Measurements from ENCODE around the gene MSL3.

MSL3 gene

DNA sequence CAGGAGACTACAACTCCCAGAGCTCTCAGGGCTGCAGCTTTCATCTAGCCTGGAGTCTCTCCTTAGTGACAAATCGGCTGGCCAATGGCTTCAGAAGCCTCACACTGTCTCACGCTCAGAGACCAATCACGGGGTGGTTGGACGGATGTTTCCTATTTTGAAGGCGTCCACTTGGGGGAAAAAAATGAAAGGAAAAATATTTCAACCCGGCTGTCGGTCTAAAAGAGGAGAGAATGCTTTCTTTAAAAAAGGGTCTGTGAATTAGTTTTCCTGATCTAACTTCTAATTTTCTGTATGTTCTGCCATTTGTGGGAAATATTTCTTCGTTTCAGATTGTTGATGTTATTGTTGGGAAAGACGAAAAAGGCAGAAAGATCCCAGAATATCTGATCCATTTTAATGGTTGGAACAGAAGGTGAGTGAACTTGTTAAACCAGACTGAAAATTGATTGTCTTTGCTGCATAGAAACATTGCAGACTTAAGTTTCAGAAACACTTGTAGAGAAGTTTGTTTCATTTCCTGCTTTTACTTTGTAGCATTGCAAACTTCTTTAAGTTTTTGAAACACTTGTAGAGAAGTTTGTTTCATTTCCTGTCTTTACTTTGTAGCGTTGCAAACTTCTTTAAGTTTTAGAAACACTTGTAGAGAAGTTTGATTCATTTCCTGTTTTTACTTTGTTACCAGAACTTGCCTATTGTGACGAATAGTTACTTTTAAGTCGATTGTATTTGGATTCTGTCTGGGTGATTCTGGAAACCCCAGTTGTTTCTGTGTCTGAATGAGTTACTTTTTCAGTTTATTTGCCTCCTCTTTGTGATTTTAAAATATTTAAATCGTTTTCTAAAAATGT is 1.6 kb downstream of the MSL3 start:
- DNase-seq (ENCODE audit: low spot score): peak; percentile 79

DNA sequence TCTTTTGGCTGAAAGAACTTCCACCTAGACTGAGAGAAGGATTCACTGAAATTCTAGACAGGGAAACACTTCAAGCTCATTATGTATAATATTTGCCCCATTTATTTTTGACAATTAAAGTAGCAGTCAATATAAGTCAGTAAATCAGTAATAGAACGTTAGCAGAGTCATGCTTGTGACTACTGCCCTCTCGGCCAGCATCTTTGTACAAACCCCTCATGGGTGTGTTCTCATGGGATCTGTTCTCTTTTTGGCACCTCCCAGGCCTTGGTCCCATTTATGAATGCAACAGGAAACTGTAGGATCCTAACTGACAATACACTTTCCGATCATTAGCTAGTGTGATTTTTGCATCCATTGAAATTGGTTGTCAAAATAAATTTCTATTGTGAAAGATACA is 2.9 kb downstream of the MSL3 start:
- no peak for DNase-seq (ENCODE audit: low spot score)

DNA sequence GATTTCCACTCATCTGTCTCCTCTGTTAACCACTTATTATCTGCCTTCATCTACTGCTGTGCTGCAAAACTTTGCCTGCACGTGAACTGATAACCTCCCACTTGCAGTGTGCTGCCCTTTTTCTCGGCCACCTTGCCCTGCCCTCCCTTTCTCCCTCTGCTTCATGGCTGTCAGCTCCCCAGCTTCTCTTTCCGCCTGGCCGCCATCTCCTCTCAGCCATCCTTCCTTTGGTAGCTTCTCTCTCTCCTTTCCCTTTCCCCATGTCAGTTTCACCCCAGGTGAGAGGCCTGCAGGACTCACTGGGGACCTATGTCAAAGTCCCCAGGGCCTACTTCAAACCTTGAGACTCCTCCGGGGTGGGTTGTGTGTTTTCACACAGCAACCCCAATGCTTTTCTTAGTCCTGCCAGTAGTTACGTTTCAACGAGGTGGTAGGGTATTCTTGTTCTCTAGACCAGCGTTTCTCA is 6.6 kb downstream of the MSL3 start:
- DNase-seq (ENCODE audit: low spot score): no peak

DNA sequence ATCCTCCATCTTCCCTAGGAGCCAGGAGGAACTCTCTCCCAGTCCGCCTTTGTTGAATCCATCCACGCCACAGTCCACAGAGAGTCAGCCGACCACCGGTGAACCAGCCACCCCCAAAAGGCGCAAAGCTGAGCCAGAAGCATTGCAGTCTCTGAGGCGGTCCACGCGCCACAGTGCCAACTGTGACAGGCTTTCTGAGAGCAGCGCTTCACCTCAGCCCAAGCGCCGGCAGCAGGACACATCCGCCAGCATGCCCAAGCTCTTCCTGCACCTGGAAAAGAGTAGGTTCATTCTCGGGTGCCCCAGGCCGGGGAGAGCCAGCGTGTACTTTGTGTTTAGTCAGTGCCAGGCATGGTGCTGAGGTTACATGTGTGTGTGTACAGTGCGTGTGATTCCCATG is 7.4 kb downstream of the MSL3 start:
- no peak for DNase-seq (ENCODE audit: low spot score)

DNA sequence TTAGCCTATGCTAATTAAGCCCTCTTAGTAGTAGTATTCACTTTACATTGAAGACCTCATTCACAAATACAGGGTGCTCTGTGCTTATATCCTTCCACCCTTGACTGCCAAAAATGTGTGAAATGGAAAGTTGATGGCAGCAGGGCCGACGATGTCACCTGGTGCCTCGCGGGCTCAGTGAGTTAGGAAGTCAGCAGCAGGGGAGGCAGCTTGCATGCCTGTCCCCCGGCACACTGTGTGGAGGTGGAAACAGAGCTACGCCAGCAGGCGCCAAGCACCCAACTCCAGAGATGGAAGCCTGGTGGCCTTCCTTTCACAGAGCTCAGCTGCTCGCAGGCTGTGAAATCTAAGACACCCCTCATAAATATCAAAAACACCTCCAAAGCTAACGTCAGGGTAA is 8.4 kb downstream of the MSL3 start:
- no peak for DNase-seq (ENCODE audit: low spot score)

DNA sequence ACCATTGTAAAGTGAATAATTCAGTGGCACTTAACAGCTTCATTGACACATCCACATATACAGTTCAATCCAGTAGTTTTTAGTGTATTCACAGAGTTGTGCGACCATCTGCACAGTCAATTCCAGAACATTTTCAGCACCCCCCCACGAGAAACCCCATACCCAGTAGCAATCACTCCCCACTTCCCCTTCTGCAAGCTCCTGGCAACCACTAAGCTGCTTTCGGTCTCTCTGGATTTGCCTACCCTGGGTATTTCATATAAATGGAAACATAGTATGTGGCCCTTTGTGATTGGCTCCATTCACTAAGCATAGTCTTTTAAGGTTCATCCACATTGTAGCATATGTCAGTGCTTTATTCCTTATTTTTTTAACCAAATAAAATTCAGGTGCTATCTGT is 10.0 kb downstream of the MSL3 start:
- no peak for DNase-seq (ENCODE audit: low spot score)

DNA sequence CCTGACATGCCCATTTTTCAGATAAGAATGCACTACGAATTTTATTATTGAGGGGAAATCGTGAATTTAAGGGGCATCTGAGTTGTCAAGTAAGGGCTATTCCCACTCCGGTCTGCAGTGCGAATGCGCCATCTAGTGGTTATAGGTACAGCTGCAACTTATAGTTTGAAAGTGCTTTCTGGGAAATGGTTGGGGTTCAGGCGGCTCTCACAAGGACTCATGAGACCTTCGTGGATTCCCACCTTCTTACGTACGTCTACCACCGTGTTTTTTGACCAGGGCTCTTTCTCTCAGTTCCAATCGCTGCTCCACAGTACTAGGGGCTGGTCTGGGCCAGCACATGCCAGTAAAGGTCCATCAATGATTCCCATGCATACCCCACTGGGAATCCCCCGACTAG is 12.3 kb downstream of the MSL3 start:
- peak; percentile 64 for DNase-seq (ENCODE audit: low spot score)

DNA sequence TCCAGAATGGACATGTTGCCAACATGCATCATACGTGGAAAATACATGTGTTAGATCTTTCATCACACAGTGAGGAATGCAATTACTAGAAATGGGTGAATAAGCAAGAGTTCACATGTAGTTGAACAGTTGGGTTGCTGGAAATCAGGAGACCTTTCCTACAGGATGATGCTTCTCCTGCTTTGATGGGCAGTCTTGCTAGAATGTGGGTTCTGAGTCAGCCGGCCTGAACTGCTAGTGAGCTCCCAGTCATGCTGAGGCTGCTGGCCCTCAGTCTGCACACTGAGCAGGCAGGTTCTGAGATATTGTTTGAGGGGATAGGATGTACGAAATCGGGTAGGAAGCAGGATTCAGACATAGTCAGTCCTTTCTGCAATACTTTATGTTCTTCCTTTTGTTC is 20.2 kb downstream of the MSL3 start:
- DNase-seq (ENCODE audit: low spot score): no peak

DNA sequence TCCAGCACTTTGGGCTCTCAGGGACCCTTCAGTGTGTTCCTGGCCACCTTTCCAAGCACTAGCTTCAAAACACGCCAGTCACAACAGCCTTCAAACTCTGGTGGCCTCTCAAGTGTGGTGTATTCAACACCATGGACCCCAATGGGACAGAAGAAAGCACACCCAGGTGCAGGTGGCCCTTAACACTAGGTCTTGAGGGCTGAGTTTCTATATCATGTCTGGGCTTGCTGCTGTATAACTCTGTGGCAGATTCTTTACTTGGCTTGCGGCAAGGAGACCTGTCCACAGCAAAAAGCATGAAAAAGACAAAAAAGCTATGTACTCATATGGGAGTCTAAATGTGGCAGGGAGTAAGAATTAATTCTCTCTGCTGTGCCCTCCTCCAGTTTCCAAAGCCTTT is 23.1 kb downstream of the MSL3 start:
- no peak for DNase-seq (ENCODE audit: low spot score)

DNA sequence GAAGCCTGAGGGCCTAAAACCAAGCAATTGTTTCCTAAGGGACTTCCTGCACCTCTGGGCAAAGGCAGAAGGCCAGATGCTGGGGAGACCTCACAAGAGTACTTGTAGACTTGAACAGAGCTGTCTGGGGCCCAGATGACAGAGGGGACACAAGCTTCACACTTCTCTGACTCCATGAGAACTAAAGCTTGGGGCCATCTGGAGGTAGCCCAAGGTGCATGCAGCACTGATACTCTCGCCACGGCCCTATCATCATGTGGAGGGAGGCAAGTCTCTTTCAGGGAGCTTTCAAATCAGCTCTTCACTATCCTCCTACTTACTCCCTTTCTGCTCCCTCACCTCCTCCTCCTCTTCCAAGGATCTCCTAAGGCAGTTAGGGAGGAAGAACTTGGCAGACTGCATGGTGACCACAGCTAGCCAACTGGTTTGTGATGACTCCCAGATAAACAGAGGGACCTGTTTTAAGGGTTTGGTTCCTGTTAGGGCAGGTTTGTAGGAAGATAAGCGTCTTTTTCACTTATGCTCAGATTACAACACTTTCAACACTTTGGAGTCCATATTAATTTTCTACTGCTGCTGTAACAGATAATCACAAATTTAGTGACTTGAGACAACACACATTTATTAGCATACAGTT is 23.8 kb downstream of the MSL3 start:
- no peak for DNase-seq (ENCODE audit: low spot score)

DNA sequence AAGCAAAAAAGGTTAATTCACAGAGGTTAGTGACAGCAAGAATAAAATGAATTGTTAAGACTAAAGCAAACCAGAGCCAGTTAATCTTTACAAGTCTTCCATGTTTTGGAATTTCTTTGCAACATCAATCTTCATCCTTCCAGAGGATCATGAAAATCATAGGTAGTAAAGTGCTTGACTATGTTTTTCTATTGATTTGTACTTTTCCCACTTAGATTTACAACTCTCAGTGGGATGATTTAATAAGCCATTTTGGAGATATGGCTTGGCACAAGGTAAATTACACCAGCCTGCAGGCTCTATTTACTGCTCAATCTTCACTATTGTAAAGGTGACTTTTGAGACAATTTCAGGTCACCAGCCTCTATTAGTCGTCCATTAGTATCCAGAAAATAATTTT is 26.5 kb downstream of the MSL3 start:
- DNase-seq (ENCODE audit: low spot score): no peak

DNA sequence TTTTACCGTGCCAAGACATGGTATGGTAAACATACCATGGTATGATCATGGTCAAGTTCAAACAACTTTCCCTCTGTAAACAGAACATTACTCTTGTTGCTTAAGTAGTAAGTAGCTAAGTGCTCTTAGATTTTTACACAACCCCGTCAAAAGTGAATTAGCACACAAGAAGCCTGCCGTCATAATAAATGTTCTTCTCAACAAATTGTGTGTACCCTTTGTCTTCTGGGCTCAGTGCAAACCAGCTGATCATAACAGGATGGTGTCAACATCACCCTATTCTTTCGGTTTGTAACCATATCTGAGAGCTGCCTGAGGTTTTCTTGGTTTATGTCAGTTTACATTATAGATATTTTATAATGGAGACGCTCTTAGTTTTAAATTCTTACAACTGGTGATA is 28.8 kb downstream of the MSL3 start:
- peak; percentile 3 for DNase-seq (ENCODE audit: low spot score)

DNA sequence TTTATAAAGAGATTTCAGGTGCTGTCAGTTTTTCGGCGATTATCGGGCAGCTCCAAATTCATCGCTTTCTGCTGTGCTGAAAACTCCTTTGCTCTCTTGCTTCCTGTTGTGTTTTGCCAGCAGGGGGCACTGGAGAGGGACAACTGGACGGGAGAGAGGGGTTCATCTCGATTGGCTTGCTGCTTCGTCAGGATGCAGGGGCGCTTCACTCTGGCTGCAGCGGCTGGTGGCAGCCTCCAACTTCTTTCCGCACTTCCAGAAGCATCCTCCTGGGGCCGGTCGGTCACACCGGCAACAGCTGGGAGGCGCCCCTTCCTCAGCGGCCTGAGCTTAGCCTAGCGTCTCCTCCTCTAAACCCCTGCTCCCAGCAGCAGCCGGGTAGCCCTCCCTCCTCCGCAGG is 29.5 kb downstream of the MSL3 start:
- peak; percentile 69 for DNase-seq (ENCODE audit: low spot score)

DNA sequence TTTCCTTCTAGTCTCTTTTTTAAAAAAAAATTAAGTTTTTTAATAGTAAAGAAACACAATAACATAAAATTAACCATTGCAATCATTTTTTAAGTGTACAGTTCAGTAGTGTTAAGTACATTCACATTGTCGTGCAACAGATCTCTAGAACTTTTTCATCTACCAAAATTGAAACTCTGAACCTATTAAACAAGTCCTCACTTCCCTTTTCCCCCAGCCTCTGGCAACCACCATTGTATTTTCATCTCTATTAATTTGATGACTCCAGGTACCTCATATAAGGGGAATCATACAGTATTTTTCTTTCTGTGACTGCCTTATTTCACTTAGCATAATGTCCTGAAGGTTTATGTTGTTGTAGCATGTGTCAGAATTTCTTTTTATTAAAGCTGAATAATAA is 31.8 kb downstream of the MSL3 start:
- DNase-seq (ENCODE audit: low spot score): no peak

DNA sequence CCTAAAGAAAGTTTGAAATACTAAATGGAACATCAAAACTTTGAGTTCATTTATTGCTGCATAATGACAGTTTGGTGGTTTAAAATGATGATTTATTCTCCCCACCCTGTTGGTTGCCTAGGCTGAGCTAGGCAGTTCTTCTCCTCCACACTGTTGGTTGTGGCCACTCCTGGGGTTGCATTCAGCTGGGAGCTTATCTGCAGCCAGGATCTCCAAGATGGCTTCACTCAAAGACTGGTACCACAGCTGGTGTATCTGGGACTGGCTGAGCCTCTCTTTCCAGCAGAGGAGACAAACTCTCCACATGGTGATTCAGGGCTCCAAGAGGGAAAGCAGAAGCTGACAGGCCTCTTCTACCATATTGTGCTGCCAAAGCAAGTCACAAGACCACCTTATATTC is 33.1 kb downstream of the MSL3 start:
- DNase-seq (ENCODE audit: low spot score): no peak

DNA sequence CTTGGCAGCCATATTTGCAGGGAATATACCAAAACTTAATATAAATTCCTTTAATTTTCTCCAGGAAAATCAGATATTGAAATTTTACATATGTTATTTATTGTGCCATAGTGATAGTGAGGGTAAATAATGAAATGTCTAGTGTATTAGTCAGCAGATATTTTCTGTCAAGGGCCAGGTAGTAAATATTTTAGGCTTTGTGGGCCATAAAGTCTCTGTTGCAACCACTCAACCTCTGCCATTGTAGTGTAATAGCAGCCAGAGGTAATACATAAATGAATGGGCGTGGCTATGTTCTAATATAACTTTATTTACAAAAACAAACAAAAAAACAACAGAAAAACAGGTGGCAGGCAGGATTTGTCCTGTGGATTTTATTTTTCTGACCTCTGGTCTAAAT is 33.5 kb downstream of the MSL3 start:
- DNase-seq (ENCODE audit: low spot score): no peak

DNA sequence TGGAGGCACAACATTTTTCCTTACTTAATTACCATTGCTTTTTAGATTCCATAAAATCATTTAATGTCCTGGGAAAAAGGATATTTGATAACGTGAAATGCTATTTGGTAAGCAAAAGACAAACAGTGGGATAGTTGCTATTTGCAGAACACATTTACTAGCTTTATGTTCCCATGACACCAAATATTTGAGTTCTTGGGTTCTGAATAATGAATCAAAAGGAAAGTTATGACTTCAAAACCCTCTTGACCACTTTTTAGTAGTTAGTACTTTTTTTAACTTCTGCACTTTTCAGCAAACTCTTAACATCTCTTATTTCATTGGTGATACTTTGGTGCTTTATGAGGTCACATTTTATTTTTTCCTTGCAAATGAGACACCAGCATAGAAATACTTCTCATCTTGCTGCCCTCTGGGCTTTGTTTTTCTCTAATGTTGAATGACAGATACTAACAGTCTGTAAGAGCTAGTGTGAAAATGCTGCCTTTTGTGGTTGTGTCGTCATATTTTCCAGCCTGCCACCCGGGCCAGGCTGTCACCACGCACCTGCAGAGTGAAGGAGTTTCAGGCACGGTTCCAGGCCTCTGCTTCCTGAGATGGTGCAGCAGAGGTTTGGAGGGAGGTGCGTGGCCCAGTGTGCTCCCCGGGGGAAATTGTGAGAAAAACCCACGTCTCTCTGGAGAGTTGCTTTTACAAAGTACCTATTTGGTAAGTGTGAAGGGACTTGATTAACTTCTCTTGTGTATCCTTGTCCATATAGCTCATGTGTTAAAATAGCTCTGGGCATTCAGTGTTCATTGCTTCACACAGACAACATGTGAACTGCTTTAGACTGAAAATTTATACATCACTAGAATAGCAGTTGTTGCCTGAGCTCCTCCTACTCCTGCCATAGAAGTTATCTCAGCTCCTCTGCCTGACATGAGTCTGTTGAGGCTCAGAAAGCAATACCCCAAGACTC is 34.7 kb downstream of the MSL3 start:
- no peak for DNase-seq (ENCODE audit: low spot score)

DNA sequence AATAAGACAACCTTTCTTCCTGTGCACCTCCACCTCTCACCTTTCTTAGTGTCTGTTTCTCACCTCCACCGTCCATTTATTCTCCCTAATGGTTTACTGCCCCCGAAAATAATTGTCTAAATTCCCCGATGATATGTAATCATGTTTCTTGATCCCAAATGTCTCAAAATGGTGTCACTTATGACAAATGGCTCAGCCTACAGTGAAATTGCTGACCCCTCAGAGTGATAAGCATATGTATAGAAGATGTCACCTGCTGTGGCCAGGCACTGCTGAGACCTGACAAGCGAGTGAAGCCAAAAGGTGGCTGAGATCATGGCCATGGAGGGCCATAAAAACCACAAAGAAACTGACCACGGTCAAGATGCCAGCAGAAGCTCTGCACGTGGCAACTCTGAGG is 35.7 kb downstream of the MSL3 start:
- DNase-seq (ENCODE audit: low spot score): no peak

DNA sequence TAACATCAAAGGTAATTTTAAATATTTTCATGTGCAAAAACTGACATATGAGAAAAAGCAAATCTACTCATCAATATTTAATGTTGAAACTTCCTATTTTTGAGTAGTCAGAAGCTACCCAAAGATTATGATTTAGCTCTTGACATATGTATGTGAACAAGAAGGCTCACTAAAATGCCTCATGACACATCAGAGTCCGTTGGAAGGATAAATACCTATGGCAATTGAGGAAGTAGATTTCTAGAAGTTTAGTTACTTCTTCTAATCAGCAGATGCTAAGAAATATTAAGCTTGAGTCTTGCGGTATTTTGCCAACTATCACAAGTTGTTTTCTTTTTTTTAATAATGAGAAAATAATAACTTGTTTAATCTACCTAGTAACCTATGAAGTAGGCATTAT is 55.3 kb downstream of the MSL3 start:
- DNase-seq (ENCODE audit: low spot score): no peak

Measured in GM03348 (cell line).